ENCODE results near the gene HSD17B11.
"Not testable (repeated sequence)": the region's sequence is repeated elsewhere in the genome, so short reads cannot be mapped to it uniquely, and the experiment has no call there.

Gene HSD17B11

DNA sequence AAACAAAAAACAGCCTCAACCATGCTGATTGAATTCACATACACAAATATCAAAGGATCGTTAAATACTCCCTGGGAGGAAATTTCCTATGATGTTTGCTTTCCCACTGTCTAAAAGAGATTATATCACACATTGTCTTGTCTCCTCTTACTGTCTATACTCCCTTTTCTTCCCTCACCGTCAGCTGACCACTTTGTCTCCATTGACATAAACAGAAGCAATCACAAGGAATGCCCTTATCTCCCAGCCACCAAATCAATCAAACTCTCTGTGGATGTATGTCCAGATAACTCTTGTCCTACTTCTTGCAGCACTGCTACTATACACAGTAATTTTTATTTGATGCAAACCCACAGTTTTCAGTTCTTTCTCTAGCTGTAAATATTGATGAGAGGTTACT, 19.2 kb upstream of the HSD17B11 start:
- Mint-ChIP-seq H3K4me1 (peaks cover 19% of the 10 kb centered on the region), H3K36me3 (ENCODE audit: low read depth) (no peaks in the 10 kb centered on the region), H3K27ac (no peak overlapping the region), H3K27me3 (ENCODE audit: low read depth, poor library complexity) (peaks cover 7% of the 10 kb centered on the region), H3K9me3 (peaks cover 14% of the 10 kb centered on the region), H3K4me3 (no peak overlapping the region)
- DNase-seq: no peak
- TF ChIP-seq CTCF (IDR thresholded peaks at IDR 0.05): no peak

- no peak overlapping the region for H3K4me3 Mint-ChIP-seq
Observed at GRCh38 chr4:87409420-87409939, 18.5 kb upstream of the HSD17B11 start.

GRCh38 chr4:87406902-87407301, 15.9 kb upstream of the HSD17B11 start:
- H3K4me3 Mint-ChIP-seq; H3K27me3 Mint-ChIP-seq (ENCODE audit: low read depth, poor library complexity); H3K27ac Mint-ChIP-seq; H3K36me3 Mint-ChIP-seq (ENCODE audit: low read depth); DNase-seq: not testable (repeated sequence)
- H3K9me3 Mint-ChIP-seq: peaks cover 22% of the 10 kb centered on the region
- peaks cover 19% of the 10 kb centered on the region for H3K4me1 Mint-ChIP-seq

More at GRCh38 chr4:87409420-87409939, 18.5 kb upstream of the HSD17B11 start:
- Mint-ChIP-seq H3K4me1 (peaks cover 19% of the 10 kb centered on the region), H3K27ac (no peak overlapping the region), H3K27me3 (ENCODE audit: low read depth, poor library complexity) (peaks cover 2% of the 10 kb centered on the region), H3K36me3 (ENCODE audit: low read depth) (no peaks in the 10 kb centered on the region), H3K9me3 (peaks cover 13% of the 10 kb centered on the region)
- no peak for DNase-seq
- TF ChIP-seq CTCF (IDR thresholded peaks at IDR 0.05): no peak

DNA sequence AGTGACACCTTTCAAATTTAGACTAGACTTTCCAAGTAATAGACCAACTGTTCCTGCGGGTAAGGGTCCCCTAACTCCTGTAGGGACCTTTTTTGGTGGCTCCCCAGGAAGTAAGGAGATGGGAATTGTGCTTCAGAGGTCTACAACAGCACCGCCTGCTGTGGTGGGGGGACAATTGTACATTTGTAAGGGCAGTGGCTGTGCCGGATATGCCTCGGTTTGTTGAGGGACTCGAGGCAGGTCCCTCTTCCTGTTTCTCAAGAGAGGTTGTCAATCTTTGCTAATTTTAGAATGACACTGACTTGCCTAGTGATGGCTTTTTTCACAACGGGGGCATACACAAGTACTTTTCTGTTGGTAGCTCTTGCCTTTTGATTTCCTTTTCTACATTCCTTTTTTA, 15.5 kb upstream of the HSD17B11 start:
- H3K27ac Mint-ChIP-seq: no peak overlapping the region
- no peak for TF ChIP-seq CTCF (IDR thresholded peaks at IDR 0.05)
- no peak overlapping the region for H3K4me3 Mint-ChIP-seq
- DNase-seq: no peak
- peaks cover 24% of the 10 kb centered on the region for H3K9me3 Mint-ChIP-seq
- peaks cover 19% of the 10 kb centered on the region for H3K4me1 Mint-ChIP-seq
- peaks cover 2% of the 10 kb centered on the region for H3K27me3 Mint-ChIP-seq (ENCODE audit: low read depth, poor library complexity)
- peaks cover 5% of the 10 kb centered on the region for H3K36me3 Mint-ChIP-seq (ENCODE audit: low read depth)

GRCh38 chr4:87405211-87405820, 14.3 kb upstream of the HSD17B11 start:
- peaks cover 24% of the 10 kb centered on the region for H3K9me3 Mint-ChIP-seq
- H3K4me3 Mint-ChIP-seq: no peak overlapping the region
- TF ChIP-seq CTCF (IDR thresholded peaks at IDR 0.05): no peak
- no peak overlapping the region for H3K27ac Mint-ChIP-seq
- H3K36me3 Mint-ChIP-seq (ENCODE audit: low read depth): peaks cover 5% of the 10 kb centered on the region
- peaks cover 2% of the 10 kb centered on the region for H3K27me3 Mint-ChIP-seq (ENCODE audit: low read depth, poor library complexity)
- DNase-seq: no peak
- H3K4me1 Mint-ChIP-seq: peaks cover 18% of the 10 kb centered on the region

- not testable (repeated sequence) for H3K4me1 Mint-ChIP-seq; DNase-seq; H3K27me3 Mint-ChIP-seq (ENCODE audit: low read depth, poor library complexity); H3K36me3 Mint-ChIP-seq (ENCODE audit: low read depth); H3K27ac Mint-ChIP-seq; H3K4me3 Mint-ChIP-seq
- peaks cover 24% of the 10 kb centered on the region for H3K9me3 Mint-ChIP-seq
Observed at GRCh38 chr4:87403732-87404131, 12.7 kb upstream of the HSD17B11 start.

GRCh38 chr4:87399954-87400353, 9.0 kb upstream of the HSD17B11 start:
- Mint-ChIP-seq H3K36me3 (ENCODE audit: low read depth) (peaks cover 5% of the 10 kb centered on the region), H3K27ac (no peak overlapping the region), H3K4me3 (no peak overlapping the region), H3K27me3 (ENCODE audit: low read depth, poor library complexity) (no peaks in the 10 kb centered on the region), H3K9me3 (peaks cover 17% of the 10 kb centered on the region), H3K4me1 (peaks cover 6% of the 10 kb centered on the region)
- TF ChIP-seq CTCF (IDR thresholded peaks at IDR 0.05): no peak
- no peak for DNase-seq
